Left ventricle myocardium inferior (tissue), 1 donor: ENCODE results near the gene TTF1. TPM values are rescaled to one million over a fixed set of nuclear protein-coding genes. Genes with fewer than 3 reads are reported as not detected.

Experiments used
- DNase-seq: peaks from one replicate; pipeline ENCODE4 v3.0.0-alpha.2; 2020
- H3K27ac ChIP-seq: fragments of 200-600 bp; replicated peaks from 2 replicates; pipeline ENCODE4 v1.8.0; 2021
- H3K27me3 ChIP-seq: fragments of 200-600 bp; 2 replicates; pipeline ENCODE4 v1.8.0; 2021; ENCODE audit warnings: low read depth
- H3K36me3 ChIP-seq: fragments of 200-600 bp; 2 replicates; pipeline ENCODE4 v1.8.0; 2021
- H3K4me1 ChIP-seq: fragments of 200-600 bp; 2 replicates; pipeline ENCODE4 v1.8.0; 2021
- H3K4me3 ChIP-seq: fragments of 200-600 bp; 2 replicates; pipeline ENCODE4 v1.8.0; 2021; ENCODE audit warnings: mild to moderate bottlenecking, moderate library complexity
- H3K9me3 ChIP-seq: fragments of 200-600 bp; replicated peaks from 2 replicates; pipeline ENCODE4 v1.8.0; 2021
- CTCF ChIP-seq: fragments of 200-600 bp; IDR thresholded peaks from 2 replicates; pipeline ENCODE4 v1.8.0; 2021; ENCODE audit warnings: antibody characterized with exemption, mild to moderate bottlenecking, borderline replicate concordance
- intact Hi-C: fragments of 100-400 bp; cut with micrococcal nuclease; formaldehyde crosslinking; loops from one replicate; pipeline ENCODE4 v1.11.0; 2022
- total RNA-seq: library from RNA; stranded (reverse); fragmentation: NEBNext Ultra II Directional; extraction: Animal tissue kit (Norgen Biotek cat#: 25700); gene quantifications from one replicate; pipeline ENCODE4 v1.2.1, GENCODE V29; 2021
- donor health status: DM: no; HTN: yes; CAD: no; lungs with severe emphysema.

The TTF1 gene
- total RNA-seq, 1 donor from 2014 or later: 16.2 TPM

GRCh38 chr9:132434881-132435280, 28.2 kb upstream of the TTF1 start:
- intact Hi-C loops: no loop called here
- TF ChIP-seq CTCF: no peak
- Histone ChIP-seq H3K9me3 (no peaks in the 10 kb centered on the region), H3K27ac (no peak overlapping the region), H3K36me3 (no peaks in the 10 kb centered on the region), H3K27me3 (peaks cover 23% of the 10 kb centered on the region), H3K4me3 (no peak overlapping the region), H3K4me1 (no peaks in the 10 kb centered on the region)
- no peak for DNase-seq

- no peak overlapping the region for H3K27ac ChIP-seq
- H3K27me3 ChIP-seq: peaks cover 43% of the 10 kb centered on the region
- no peaks in the 10 kb centered on the region for H3K9me3 ChIP-seq
- H3K36me3 ChIP-seq: no peaks in the 10 kb centered on the region
- intact Hi-C loops: no loop called here
- H3K4me1 ChIP-seq: no peaks in the 10 kb centered on the region
- no peak overlapping the region for H3K4me3 ChIP-seq
- DNase-seq: no peak
- TF ChIP-seq CTCF: no peak
Observed at GRCh38 chr9:132430998-132431397, 24.4 kb upstream of the TTF1 start.

GRCh38 chr9:132426639-132427414, 20.2 kb upstream of the TTF1 start:
- Histone ChIP-seq H3K27ac (no peak overlapping the region), H3K4me3 (no peak overlapping the region), H3K9me3 (no peaks in the 10 kb centered on the region), H3K36me3 (no peaks in the 10 kb centered on the region), H3K4me1 (no peaks in the 10 kb centered on the region), H3K27me3 (peaks cover 63% of the 10 kb centered on the region)
- intact Hi-C loops: no loop called here
- no peak for TF ChIP-seq CTCF
- DNase-seq: no peak

GRCh38 chr9:132425675-132426062, 19.0 kb upstream of the TTF1 start:
- Histone ChIP-seq H3K36me3 (no peaks in the 10 kb centered on the region), H3K4me1 (no peaks in the 10 kb centered on the region), H3K27ac (no peak overlapping the region), H3K27me3 (peaks cover 67% of the 10 kb centered on the region), H3K9me3 (no peaks in the 10 kb centered on the region), H3K4me3 (no peak overlapping the region)
- intact Hi-C loops: no loop called here
- no peak for DNase-seq
- TF ChIP-seq CTCF: no peak

- no peak for DNase-seq
Observed at GRCh38 chr9:132424857-132425674, 18.4 kb upstream of the TTF1 start.

More at GRCh38 chr9:132424857-132425674, 18.4 kb upstream of the TTF1 start:
- no peak overlapping the region for H3K27ac ChIP-seq
- H3K4me3 ChIP-seq: no peak overlapping the region
- no peaks in the 10 kb centered on the region for H3K4me1 ChIP-seq
- H3K27me3 ChIP-seq: peaks cover 72% of the 10 kb centered on the region
- no peaks in the 10 kb centered on the region for H3K36me3 ChIP-seq
- no peak for TF ChIP-seq CTCF
- intact Hi-C loops: no loop called here
- no peaks in the 10 kb centered on the region for H3K9me3 ChIP-seq
